CD8-positive, alpha-beta memory T cell (primary cell): Measurements from ENCODE around the gene EXOC4. TPM values are rescaled to one million over a fixed set of nuclear protein-coding genes. Genes with fewer than 3 reads are reported as not detected.
A peak's percentile ranks its signal among the peaks of the same experiment; 100 is the strongest.

Experiments
- CTCF ChIA-PET: fragments of 350-600 bp; sonication (Branson Sonifier 250); formaldehyde crosslinking; loops from one replicate; lab custom pipeline; 2021; ENCODE audit warnings: antibody characterized with exemption; lab: Charles Lee
- POLR2A ChIA-PET: fragments of 350-600 bp; sonication (Branson Sonifier 250); formaldehyde crosslinking; loops from one replicate; lab custom pipeline; 2021; ENCODE audit warnings: antibody characterized with exemption; lab: Charles Lee
- DNase-seq, 5 donors: peaks; one replicate each; pipeline versions ENCODE4 v3.0.0 to v3.0.0-alpha.2; 2020 to 2022; ENCODE audit warnings: mixed read lengths in 1 of 5
- H3K27ac ChIP-seq: one replicate; pipeline ENCODE4 v1.7.0; 2013; ENCODE audit warnings: low read depth, mild to moderate bottlenecking, low read length, moderate library complexity
- H3K27me3 ChIP-seq: 2 replicates; pipeline ENCODE4 v1.7.0; 2013; ENCODE audit warnings: low read length, mild to moderate bottlenecking; ENCODE audit not compliant: insufficient read depth, poor library complexity, severe bottlenecking
- H3K36me3 ChIP-seq: 2 replicates; pipeline ENCODE4 v1.7.0; 2013; ENCODE audit warnings: mild to moderate bottlenecking, low read length, moderate library complexity; ENCODE audit not compliant: insufficient read depth
- H3K4me1 ChIP-seq: 2 replicates; pipeline ENCODE4 v1.7.0; 2013; ENCODE audit warnings: mild to moderate bottlenecking, low read length, moderate library complexity; ENCODE audit not compliant: insufficient read depth
- H3K4me3 ChIP-seq: 2 replicates; pipeline ENCODE4 v1.7.0; 2013; ENCODE audit warnings: mild to moderate bottlenecking, low read length
- H3K9me3 ChIP-seq: 2 replicates; pipeline ENCODE4 v1.7.0; 2013; ENCODE audit warnings: mild to moderate bottlenecking, low read length
- H3K27ac Mint-ChIP-seq, 8 donors: one replicate each; pipeline ENCODE4 v1.8.0; 2020 to 2021; ENCODE audit warnings: mixed read lengths in 8 of 8, mild to moderate bottlenecking in 6 of 8, inconsistent platforms in 3 of 8, moderate library complexity in 3 of 8
- H3K27me3 Mint-ChIP-seq, 2 donors: one replicate each; pipeline ENCODE4 v1.8.0; 2020 to 2021; ENCODE audit warnings: mixed read lengths in 2 of 2, mild to moderate bottlenecking in 1 of 2, moderate library complexity in 1 of 2
- H3K36me3 Mint-ChIP-seq, 3 donors: one replicate each; pipeline ENCODE4 v1.8.0; 2020 to 2021; ENCODE audit warnings: mixed read lengths in 3 of 3, inconsistent platforms in 1 of 3, mild to moderate bottlenecking in 1 of 3
- H3K4me1 Mint-ChIP-seq, 3 donors: one replicate each; pipeline ENCODE4 v1.8.0; 2020 to 2021; ENCODE audit warnings: mixed read lengths in 3 of 3, inconsistent platforms in 1 of 3, mild to moderate bottlenecking in 1 of 3
- H3K4me3 Mint-ChIP-seq, 7 donors: one replicate each; pipeline ENCODE4 v1.8.0; 2020 to 2021; ENCODE audit warnings: mixed read lengths in 7 of 7, mild to moderate bottlenecking in 6 of 7, moderate library complexity in 4 of 7, inconsistent platforms in 2 of 7
- H3K9me3 Mint-ChIP-seq, 5 donors: one replicate each; pipeline ENCODE4 v1.8.0; 2020 to 2022; ENCODE audit warnings: mixed read lengths in 5 of 5, mild to moderate bottlenecking in 3 of 5, moderate library complexity in 2 of 5, inconsistent platforms in 1 of 5
- polyA plus RNA-seq: library from polyadenylated mRNA; unstranded; fragments of 300-500 nt; fragmentation: Illumina TruSeq; gene quantifications from one replicate; pipeline ENCODE4 v1.2.3, GENCODE V29; 2021
- total RNA-seq, 2 experiments: library from RNA; stranded (reverse); gene quantifications; one replicate each; pipeline ENCODE4 v1.2.3, GENCODE V29; 2021

EXOC4 gene
- total and polyA plus RNA-seq, 3 experiments from 2014 or later, result 34.5 to 53.2 (median 50.3) TPM

- peaks cover 0 to 2% (median 0%) of the 10 kb centered on the region in 3 donors for H3K4me1 Mint-ChIP-seq
- H3K36me3 ChIP-seq, result no peaks in the 10 kb centered on the region
- H3K27ac ChIP-seq, result no peak overlapping the region
- peaks cover 8 to 23% (median 17%) of the 10 kb centered on the region in 3 donors for H3K36me3 Mint-ChIP-seq
- no peak overlapping the region for H3K27ac Mint-ChIP-seq
- no peaks in the 10 kb centered on the region for H3K9me3 ChIP-seq
- POLR2A ChIA-PET, result no interaction called here
- CTCF ChIA-PET, result no interaction called here
- no peak overlapping the region for H3K4me3 ChIP-seq
- no peaks in the 10 kb centered on the region for H3K27me3 ChIP-seq
- DNase-seq, result no peak
- no peaks in the 10 kb centered on the region for H3K4me1 ChIP-seq
- peaks cover 0 to 3% (median 0%) of the 10 kb centered on the region in 5 donors for H3K9me3 Mint-ChIP-seq
- no peaks in the 10 kb centered on the region for H3K27me3 Mint-ChIP-seq
- H3K4me3 Mint-ChIP-seq, result no peak overlapping the region
Observed at GRCh38 chr7:133645884-133646391, 393.1 kb downstream of the EXOC4 start.

DNA sequence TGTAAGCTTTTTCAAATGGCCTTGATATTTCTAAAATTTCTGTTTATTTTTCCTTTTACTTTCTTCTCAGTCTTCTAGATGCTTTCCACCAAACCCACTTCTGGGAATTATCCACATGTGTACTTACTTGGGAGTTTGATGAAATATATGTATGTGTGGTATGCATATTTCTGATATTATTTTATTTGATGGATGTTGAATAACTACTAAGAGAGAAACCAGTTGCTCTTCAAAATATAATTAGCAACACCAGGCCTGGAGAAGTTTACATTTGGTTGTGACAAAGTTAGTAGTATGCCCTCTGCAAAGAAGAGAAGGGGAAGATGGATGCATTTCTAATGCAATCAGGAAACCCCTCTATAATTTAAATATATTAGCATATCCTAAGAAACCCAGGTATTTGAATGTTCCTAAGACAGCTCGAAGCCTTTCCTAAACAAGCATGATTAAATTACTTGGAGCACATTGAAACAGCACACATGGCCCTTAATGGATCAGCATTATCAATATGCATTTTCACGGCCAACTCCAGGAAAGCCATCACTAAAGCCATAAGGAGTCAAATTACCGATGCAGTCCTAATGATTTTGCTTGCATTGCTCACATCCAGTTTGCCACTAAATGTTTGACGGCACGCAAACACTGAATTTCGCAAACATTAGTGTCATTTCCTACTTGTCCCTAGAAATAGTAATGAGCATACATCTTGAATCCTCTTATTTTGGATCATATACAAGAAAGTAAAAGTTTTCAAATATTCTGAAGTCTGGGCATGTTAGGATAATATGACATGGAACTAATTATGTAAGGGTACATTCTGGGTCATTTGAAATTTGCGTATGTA, 393.8 kb downstream of the EXOC4 start:
- no peak overlapping the region for H3K4me3 ChIP-seq
- ChIA-PET POLR2A (no interaction called here), CTCF (no interaction called here)
- no peaks in the 10 kb centered on the region for H3K4me1 ChIP-seq
- Mint-ChIP-seq H3K4me1 (peaks cover 0 to 2% (median 0%) of the 10 kb centered on the region in 3 donors), H3K4me3 (no peak overlapping the region), H3K27me3 (no peaks in the 10 kb centered on the region), H3K9me3 (peaks cover 0 to 3% (median 0%) of the 10 kb centered on the region in 5 donors), H3K27ac (peak overlapping the region in 1 of 8 donors; percentile 69), H3K36me3 (peaks cover 8 to 18% (median 14%) of the 10 kb centered on the region in 3 donors)
- H3K27me3 ChIP-seq, result no peaks in the 10 kb centered on the region
- H3K9me3 ChIP-seq, result no peaks in the 10 kb centered on the region
- H3K27ac ChIP-seq, result no peak overlapping the region
- no peak for DNase-seq
- H3K36me3 ChIP-seq, result no peaks in the 10 kb centered on the region

DNA sequence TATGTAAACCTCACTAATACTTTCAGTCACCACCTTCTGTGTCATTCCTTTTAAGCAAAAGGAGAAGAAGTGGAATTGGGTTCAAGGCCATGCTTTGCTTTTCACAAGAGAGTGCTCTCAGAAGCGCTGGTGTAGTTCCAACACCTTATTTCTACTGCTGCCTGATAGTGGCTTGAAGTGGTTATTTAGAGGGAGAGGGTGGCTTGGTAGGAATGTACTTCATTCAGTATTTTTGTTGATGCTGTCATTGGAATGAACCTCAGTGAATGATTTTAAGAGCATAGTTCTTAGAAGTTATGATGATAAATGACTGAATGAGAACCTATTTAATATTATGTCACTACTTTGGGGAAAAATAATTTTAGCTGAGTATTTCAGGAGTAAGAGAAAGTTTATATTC, 396.7 kb downstream of the EXOC4 start:
- CTCF ChIA-PET, result no interaction called here
- Mint-ChIP-seq H3K9me3 (no peaks in the 10 kb centered on the region), H3K27me3 (no peaks in the 10 kb centered on the region), H3K4me1 (peaks cover 0 to 2% (median 0%) of the 10 kb centered on the region in 3 donors), H3K27ac (no peak overlapping the region), H3K4me3 (no peak overlapping the region), H3K36me3 (peaks cover 0 to 2% (median 0%) of the 10 kb centered on the region in 3 donors)
- H3K9me3 ChIP-seq, result no peaks in the 10 kb centered on the region
- no peaks in the 10 kb centered on the region for H3K27me3 ChIP-seq
- POLR2A ChIA-PET, result no interaction called here
- H3K36me3 ChIP-seq, result no peaks in the 10 kb centered on the region
- DNase-seq, result no peak
- H3K4me3 ChIP-seq, result no peak overlapping the region
- H3K4me1 ChIP-seq, result no peaks in the 10 kb centered on the region
- no peak overlapping the region for H3K27ac ChIP-seq

DNA sequence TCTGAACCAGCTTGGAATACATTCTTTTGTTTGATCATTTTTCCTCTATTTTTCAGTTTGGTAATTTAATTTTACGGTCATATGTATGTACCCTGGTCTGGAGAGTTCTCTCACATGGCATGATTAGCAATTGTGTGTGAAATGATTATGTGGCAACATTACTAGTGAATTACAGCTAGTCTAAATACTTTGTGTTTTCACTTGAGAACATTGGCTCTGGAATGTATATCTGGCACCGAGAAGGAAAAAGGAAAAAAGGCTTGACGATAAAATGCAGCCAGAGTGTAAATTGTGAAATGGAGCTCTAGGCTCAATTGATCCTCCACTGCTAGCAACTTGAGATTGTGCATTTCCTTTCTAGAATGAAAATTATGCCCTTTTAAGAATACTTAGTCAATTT, 397.2 kb downstream of the EXOC4 start:
- Mint-ChIP-seq H3K4me1 (peaks cover 0 to 2% (median 0%) of the 10 kb centered on the region in 3 donors), H3K4me3 (no peak overlapping the region), H3K36me3 (peaks cover 0 to 2% (median 0%) of the 10 kb centered on the region in 3 donors), H3K27me3 (no peaks in the 10 kb centered on the region), H3K27ac (no peak overlapping the region), H3K9me3 (no peaks in the 10 kb centered on the region)
- Histone ChIP-seq H3K4me3 (no peak overlapping the region), H3K36me3 (no peaks in the 10 kb centered on the region), H3K27me3 (no peaks in the 10 kb centered on the region), H3K4me1 (no peaks in the 10 kb centered on the region), H3K9me3 (no peaks in the 10 kb centered on the region), H3K27ac (no peak overlapping the region)
- DNase-seq, result no peak
- POLR2A ChIA-PET, result no interaction called here
- CTCF ChIA-PET, result no interaction called here

DNA sequence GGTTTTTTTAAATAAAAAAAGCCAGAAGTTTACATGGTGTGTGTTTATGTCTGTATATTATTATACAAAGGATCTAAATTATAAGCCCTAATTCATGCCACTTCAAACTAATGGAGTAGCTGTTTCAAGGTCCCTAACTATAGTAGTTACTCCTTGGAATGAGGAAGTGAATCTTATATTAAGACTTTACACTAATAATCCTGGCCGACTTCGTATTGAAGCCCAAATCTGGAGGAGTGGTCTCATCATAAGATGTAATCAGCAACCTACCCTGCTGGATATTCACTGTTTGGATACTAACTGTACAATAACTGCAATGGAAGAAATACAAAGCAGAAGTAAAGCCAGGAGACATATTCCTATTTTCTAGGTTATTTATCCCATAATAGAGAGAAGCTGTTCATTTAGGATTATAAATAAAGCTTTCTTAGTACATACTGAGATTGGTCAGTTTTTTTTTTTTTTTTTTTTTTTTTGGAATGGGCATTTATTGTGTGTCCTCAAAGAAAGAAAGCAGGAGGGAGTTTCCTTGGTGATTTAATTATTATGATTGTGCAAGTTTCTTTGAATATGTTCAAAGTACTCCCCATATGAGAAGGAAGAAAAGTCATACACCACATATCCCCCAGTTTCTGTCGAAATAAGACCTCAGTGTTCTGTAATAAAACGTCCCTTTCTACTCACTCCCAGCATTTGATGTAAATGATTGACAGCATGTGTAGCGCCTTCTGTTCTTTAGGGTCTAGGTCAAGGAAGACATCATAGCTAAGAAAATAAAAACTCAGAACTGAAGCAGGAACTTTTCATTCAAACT, 397.8 kb downstream of the EXOC4 start:
- DNase-seq, result no peak
- Histone ChIP-seq H3K9me3 (no peaks in the 10 kb centered on the region), H3K27ac (no peak overlapping the region), H3K27me3 (no peaks in the 10 kb centered on the region), H3K4me3 (no peak overlapping the region), H3K36me3 (no peaks in the 10 kb centered on the region), H3K4me1 (no peaks in the 10 kb centered on the region)
- ChIA-PET POLR2A (no interaction called here), CTCF (interaction anchor here (0.6 kb wide), 1 partner anchor 18 kb away, joined by 3 read pairs; no protein-coding TSS in a partner anchor)
- no peaks in the 10 kb centered on the region for H3K27me3 Mint-ChIP-seq
- no peak overlapping the region for H3K4me3 Mint-ChIP-seq
- H3K36me3 Mint-ChIP-seq, result peaks cover 0 to 2% (median 0%) of the 10 kb centered on the region in 3 donors
- no peak overlapping the region for H3K27ac Mint-ChIP-seq
- no peaks in the 10 kb centered on the region for H3K4me1 Mint-ChIP-seq
- no peaks in the 10 kb centered on the region for H3K9me3 Mint-ChIP-seq

- POLR2A ChIA-PET, result no interaction called here
- no peak overlapping the region for H3K27ac ChIP-seq
- H3K27me3 ChIP-seq, result no peaks in the 10 kb centered on the region
- no peak overlapping the region for H3K4me3 ChIP-seq
- H3K9me3 ChIP-seq, result no peaks in the 10 kb centered on the region
- Mint-ChIP-seq H3K9me3 (no peaks in the 10 kb centered on the region), H3K36me3 (peaks cover 0 to 2% (median 0%) of the 10 kb centered on the region in 3 donors), H3K4me1 (no peaks in the 10 kb centered on the region), H3K4me3 (no peak overlapping the region), H3K27me3 (no peaks in the 10 kb centered on the region), H3K27ac (no peak overlapping the region)
- CTCF ChIA-PET, result no interaction called here
- no peaks in the 10 kb centered on the region for H3K36me3 ChIP-seq
- no peaks in the 10 kb centered on the region for H3K4me1 ChIP-seq
- no peak for DNase-seq
Observed at GRCh38 chr7:133652547-133652946, 399.7 kb downstream of the EXOC4 start.

DNA sequence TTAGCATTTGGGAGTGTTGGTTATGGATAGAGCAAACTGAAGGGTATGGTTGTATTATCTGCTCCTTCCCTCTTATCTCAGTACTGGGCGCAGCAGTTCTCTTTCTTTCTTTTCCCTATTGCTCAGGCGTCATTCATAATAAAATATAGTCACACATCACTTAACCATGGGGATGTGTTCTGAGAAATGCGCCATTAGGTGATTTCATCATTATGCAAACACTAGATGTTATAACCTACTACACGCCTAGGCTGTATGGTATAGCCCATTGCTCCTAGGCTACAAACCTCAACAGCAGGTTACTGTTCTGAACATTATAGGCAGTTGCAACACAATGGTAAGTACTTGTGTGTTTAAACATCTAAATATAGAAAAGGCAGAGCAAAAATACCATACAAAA, 401.7 kb downstream of the EXOC4 start:
- Mint-ChIP-seq H3K27me3 (no peaks in the 10 kb centered on the region), H3K4me3 (no peak overlapping the region), H3K36me3 (peaks cover 0 to 3% (median 2%) of the 10 kb centered on the region in 3 donors), H3K27ac (no peak overlapping the region), H3K9me3 (no peaks in the 10 kb centered on the region), H3K4me1 (peaks cover 0 to 5% (median 4%) of the 10 kb centered on the region in 3 donors)
- no peaks in the 10 kb centered on the region for H3K9me3 ChIP-seq
- CTCF ChIA-PET, result no interaction called here
- H3K27me3 ChIP-seq, result no peaks in the 10 kb centered on the region
- H3K4me3 ChIP-seq, result no peak overlapping the region
- DNase-seq, result no peak
- no peaks in the 10 kb centered on the region for H3K36me3 ChIP-seq
- H3K27ac ChIP-seq, result no peak overlapping the region
- POLR2A ChIA-PET, result no interaction called here
- no peaks in the 10 kb centered on the region for H3K4me1 ChIP-seq

- ChIA-PET POLR2A (no interaction called here), CTCF (no interaction called here)
- Mint-ChIP-seq H3K4me3 (no peak overlapping the region), H3K27me3 (no peaks in the 10 kb centered on the region), H3K9me3 (no peaks in the 10 kb centered on the region), H3K4me1 (peaks cover 0 to 5% (median 4%) of the 10 kb centered on the region in 3 donors), H3K27ac (no peak overlapping the region), H3K36me3 (peaks cover 11 to 17% (median 13%) of the 10 kb centered on the region in 3 donors)
- Histone ChIP-seq H3K27me3 (no peaks in the 10 kb centered on the region), H3K27ac (no peak overlapping the region), H3K4me1 (no peaks in the 10 kb centered on the region), H3K36me3 (no peaks in the 10 kb centered on the region), H3K4me3 (no peak overlapping the region), H3K9me3 (no peaks in the 10 kb centered on the region)
- DNase-seq, result no peak
Observed at GRCh38 chr7:133662276-133662675, 409.4 kb downstream of the EXOC4 start.
